Stimulated activated CD4-positive, alpha-beta T cell treated with anti-CD3 and anti-CD28 coated beads, Interleukin-1b, Interleukin-23, amount 100 ng/mL, for 1 hour (primary cell): Measurements from ENCODE around the gene UEVLD.

Source experiments
- DNase-seq, 2 donors: peaks; one replicate each; pipeline ENCODE4 v3.0.0-alpha.2; 2020; ENCODE audit warnings: low read depth in 2 of 2

UEVLD gene

GRCh38 chr11:18498039-18498438, 90.5 kb downstream of the UEVLD start:
- DNase-seq: no peak

GRCh38 chr11:18495703-18496102, 92.8 kb downstream of the UEVLD start:
- DNase-seq: no peak

- DNase-seq: no peak
Observed at GRCh38 chr11:18495271-18495670, 93.3 kb downstream of the UEVLD start.

DNA sequence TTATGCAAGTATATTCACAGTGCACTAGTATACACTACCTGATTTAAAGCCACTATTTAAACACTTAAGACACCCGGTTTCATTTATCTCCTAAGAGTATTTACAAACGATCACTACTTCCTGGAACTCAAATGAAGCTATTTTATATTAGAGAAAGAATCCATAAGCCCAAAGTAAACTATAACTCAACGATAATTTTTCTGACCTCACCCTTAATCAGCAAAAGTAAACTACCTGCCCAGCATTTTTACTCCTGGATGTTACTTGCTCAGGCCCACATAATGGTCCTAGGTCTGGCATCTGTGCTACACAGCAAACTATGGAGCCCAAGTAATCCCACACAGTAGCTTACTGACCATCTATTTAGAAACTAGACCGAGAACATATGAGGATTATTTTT, 95.2 kb downstream of the UEVLD start:
- no peak for DNase-seq

GRCh38 chr11:18492888-18493287, 95.6 kb downstream of the UEVLD start:
- no peak for DNase-seq

GRCh38 chr11:18491924-18492323, 96.6 kb downstream of the UEVLD start:
- DNase-seq: no peak

GRCh38 chr11:18490736-18491485, 97.6 kb downstream of the UEVLD start:
- no peak for DNase-seq

DNA sequence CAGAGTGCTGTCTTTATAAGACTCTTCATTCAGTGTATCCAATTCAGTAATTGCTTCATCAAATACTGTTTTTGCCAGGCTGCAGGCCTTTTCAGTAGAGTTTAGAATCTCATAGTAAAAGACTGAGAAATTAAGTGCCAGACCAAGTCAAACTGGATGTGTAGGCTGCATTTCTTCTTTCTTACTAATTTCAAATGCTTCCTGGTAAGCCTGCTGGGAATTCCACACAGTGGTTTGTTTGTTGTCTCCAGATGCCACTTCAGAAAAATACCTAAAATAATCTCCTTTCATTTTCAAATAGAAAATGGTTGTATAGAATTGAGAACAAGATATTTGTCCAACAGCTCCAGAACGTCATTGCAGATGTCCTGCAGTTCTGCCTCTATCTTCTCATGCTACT, 98.2 kb downstream of the UEVLD start:
- no peak for DNase-seq

- no peak for DNase-seq
Observed at GRCh38 chr11:18485913-18486528, 102.5 kb downstream of the UEVLD start.
